Cardiac muscle cell (in vitro differentiated cells and primary cell): ENCODE measurements around the gene ANKRD52. TPM values are rescaled to one million over a fixed set of nuclear protein-coding genes. Genes with fewer than 3 reads are reported as not detected.

Experiments
- DNase-seq, 2 donors: peaks; one replicate each; pipeline versions ENCODE4 v3.0.0 to v3.0.0-alpha.2; 2010 to 2017; ENCODE audit warnings: low read depth in 1 of 2, low spot score in 1 of 2
- H3K27ac ChIP-seq: fragments of 200-600 bp; sonication (generic); 2 replicates; pipeline ENCODE4 v1.5.1; 2016
- H3K27me3 ChIP-seq: fragments of 200-600 bp; sonication (generic); 2 replicates; pipeline ENCODE4 v1.6.0; 2016; ENCODE audit warnings: control low read depth
- H3K36me3 ChIP-seq: fragments of 200-600 bp; sonication (generic); 2 replicates; pipeline ENCODE4 v1.5.1; 2016; ENCODE audit warnings: control low read depth
- H3K4me1 ChIP-seq: fragments of 200-600 bp; sonication (generic); 2 replicates; pipeline ENCODE4 v1.8.1; 2017; ENCODE audit warnings: low read depth, mild to moderate bottlenecking, mixed run types
- H3K4me3 ChIP-seq: fragments of 200-600 bp; sonication (generic); 2 replicates; pipeline ENCODE4 v1.5.1; 2016; ENCODE audit warnings: mild to moderate bottlenecking
- H3K9me3 ChIP-seq: fragments of 200-600 bp; sonication (generic); 2 replicates; pipeline ENCODE4 v1.5.1; 2017; ENCODE audit warnings: low read depth, mild to moderate bottlenecking, control low read depth
- CTCF ChIP-seq: IDR thresholded peaks from 2 replicates; pipeline ENCODE4 v1.5.1; 2012; ENCODE audit warnings: low read depth, mild to moderate bottlenecking, low read length
- polyA plus RNA-seq: library from polyadenylated mRNA; unstranded; fragments of >200 nt; fragmentation: Nextera tagmentation; extraction: Ambion mirVana; gene quantifications from 2 replicates; pipeline ENCODE4 v1.2.1, GENCODE V29; 2016
- total RNA-seq: library from RNA; depleted of rRNA; stranded (reverse); fragments of >200 nt; gene quantifications from 2 replicates; pipeline ENCODE4 v1.2.3, GENCODE V29; 2016

ANKRD52 gene
- 18.0 and 19.3 TPM in 2 replicates for total RNA-seq
- polyA plus RNA-seq, result 34.9 and 37.7 TPM in 2 replicates

GRCh38 chr12:56258068-56258819 is at the start of gene ANKRD52:
Gene ANKRD52, minus strand, starts transcription at chr12:56258384. Its CDS starts 115 bp downstream, at chr12:56258269.
- H3K27ac ChIP-seq, result peak within 1 kb of the TSS; percentile 65
- H3K4me3 ChIP-seq, result peak within 1 kb of the TSS; percentile 87
- TF ChIP-seq CTCF, result peak; percentile 38
- DNase-seq, result peak; percentile 85 to 90
- H3K27me3 ChIP-seq, result no peaks in the 10 kb centered on the region
- H3K9me3 ChIP-seq, result no peaks in the 10 kb centered on the region
- H3K4me1 ChIP-seq, result peaks cover 15% of the 10 kb centered on the region
- H3K36me3 ChIP-seq, result peaks cover 26% of the 10 kb centered on the region

DNA sequence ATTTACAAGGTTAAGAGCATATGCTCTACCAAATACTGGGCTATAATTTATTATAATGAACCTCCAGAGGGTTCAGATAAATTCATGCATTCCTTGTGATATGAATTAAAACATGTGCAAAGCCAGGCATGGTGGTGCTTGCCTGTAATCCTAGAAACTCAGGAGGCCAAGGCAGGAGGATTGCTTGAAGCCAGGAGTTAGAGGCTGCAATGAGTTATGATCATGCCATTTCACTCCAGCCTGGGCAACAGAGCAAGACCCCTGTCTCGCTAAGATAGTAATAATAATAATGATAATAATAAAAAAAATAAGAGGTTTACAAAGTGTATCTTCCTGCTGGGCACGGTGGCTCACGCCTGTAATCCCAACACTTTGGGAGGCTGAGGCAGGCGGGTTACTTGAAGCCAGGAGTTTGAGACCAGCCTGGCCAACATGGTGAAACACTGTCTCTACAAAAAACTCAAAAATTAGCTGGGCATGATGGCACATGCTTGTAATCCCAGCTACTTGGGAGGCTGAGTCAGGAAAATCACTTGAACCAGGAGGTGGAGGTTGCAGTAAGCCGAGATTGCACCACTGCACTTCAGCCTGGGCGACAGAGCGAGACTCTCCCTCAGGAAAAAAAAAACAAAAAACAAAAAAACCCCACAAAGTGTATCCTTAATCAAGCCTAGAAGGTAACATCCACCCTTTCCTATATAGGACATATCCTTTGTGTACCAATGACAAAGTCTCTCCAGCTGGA is 49.2 kb upstream of the ANKRD52 start:
- no peak for TF ChIP-seq CTCF
- H3K27ac ChIP-seq, result no peak overlapping the region
- no peaks in the 10 kb centered on the region for H3K9me3 ChIP-seq
- no peaks in the 10 kb centered on the region for H3K4me1 ChIP-seq
- H3K36me3 ChIP-seq, result peaks cover 39% of the 10 kb centered on the region
- H3K4me3 ChIP-seq, result no peak overlapping the region
- DNase-seq, result no peak
- H3K27me3 ChIP-seq, result no peaks in the 10 kb centered on the region

DNA sequence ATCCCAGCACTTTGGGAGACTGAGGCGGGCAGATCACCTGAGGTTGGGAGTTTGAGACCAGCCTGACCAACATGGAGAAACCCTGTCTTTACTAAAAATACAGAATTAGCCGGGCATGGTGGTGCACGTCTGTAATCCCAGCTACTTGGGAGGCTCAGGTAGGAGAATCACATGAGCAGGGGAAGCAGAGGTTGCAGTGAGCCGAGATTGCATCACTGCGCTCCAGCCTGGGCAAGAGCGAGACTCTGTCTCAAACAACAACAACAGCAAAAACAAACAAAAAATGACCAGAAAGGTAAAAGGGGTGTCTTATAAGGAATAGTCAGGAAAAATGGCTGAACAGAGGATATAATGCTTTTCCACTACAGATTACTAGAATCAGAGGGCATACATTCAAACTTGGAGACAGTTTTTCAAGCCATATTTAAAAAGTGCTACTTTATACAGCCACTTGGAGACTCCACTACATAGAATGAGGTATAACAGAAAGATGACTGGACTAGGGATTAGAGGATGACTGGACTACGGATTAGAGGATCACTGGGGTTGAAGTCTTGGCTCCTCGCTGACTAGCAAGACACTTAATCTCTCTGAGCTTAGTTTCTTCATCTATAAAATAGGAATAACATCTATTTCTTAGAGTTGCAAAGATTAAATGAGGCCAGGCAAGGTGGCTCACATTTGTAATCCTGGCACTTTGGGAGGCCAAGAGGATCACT is 46.8 kb upstream of the ANKRD52 start:
- no peak for TF ChIP-seq CTCF
- Histone ChIP-seq H3K36me3 (peaks cover 27% of the 10 kb centered on the region), H3K27ac (no peak overlapping the region), H3K27me3 (no peaks in the 10 kb centered on the region), H3K4me3 (no peak overlapping the region), H3K9me3 (no peaks in the 10 kb centered on the region), H3K4me1 (peaks cover 18% of the 10 kb centered on the region)
- no peak for DNase-seq

DNA sequence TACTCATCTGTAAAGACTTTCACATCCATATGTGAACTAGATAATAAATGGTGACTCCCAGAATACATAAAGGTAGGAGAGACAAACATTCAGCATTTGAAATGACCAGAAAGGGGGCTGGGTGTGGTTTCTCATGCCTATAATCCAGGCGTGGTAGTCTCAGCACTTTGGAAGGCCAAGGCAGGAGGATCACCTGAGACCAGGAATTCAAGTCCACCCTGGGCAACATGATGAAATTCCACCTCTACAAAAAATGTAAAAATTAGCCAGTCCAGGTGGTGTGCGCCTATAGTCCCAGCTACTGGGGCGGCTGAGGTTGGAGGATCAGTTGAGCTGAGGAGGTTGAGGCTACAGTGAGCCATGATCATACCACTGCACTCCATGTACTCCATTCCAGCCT is 46.1 kb upstream of the ANKRD52 start:
- no peak for TF ChIP-seq CTCF
- no peaks in the 10 kb centered on the region for H3K9me3 ChIP-seq

DNA sequence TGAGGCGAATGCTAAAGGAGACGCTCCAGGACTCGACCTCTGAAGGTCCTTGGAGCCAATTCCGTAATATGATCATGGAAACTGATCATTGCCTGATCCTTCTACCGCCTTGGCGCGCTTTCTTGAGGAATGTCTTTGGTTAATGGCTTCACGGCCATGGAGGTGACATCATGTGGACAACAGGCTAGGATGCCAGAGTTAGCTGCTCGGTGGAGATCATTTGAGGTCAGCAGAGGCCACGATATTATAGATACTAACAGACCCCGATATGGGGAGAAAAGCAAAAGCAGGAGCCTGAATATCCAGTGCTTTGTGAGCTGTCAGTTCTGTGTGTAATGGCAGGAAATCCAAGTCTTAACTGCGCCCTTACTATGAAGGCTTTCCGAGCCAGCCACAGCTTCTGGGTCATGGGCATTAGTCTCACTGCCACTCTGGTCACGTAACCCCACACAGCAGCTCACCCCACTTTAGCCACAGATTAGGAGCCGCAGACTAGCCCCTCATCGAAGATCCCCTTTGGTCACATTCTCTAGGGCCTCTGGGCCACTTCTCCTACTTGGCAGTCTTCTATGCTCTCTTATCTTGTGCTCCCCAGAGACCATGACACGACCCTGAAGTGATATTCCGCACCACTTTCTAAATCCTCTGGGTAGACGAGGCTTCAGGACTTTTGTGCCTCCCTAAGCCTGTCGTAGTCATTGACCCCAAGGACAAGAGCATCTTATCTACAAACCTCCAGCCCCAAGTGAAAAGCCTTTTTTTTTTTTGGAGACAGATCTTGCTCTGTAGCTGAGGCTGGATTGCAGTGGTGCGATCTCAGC is 42.7 kb upstream of the ANKRD52 start:
- Histone ChIP-seq H3K4me3 (peak overlapping the region; percentile 14), H3K27ac (peak overlapping the region; percentile 93), H3K9me3 (no peaks in the 10 kb centered on the region), H3K4me1 (peaks cover 30% of the 10 kb centered on the region), H3K27me3 (no peaks in the 10 kb centered on the region), H3K36me3 (peaks cover 4% of the 10 kb centered on the region)
- DNase-seq, result no peak
- no peak for TF ChIP-seq CTCF

More for the DNA sequence above, 46.1 kb upstream of the ANKRD52 start:
- Histone ChIP-seq H3K36me3 (peaks cover 24% of the 10 kb centered on the region), H3K4me1 (peaks cover 18% of the 10 kb centered on the region), H3K4me3 (no peak overlapping the region), H3K27me3 (no peaks in the 10 kb centered on the region), H3K27ac (no peak overlapping the region)
- no peak for DNase-seq
